WTC11 (cell line): ENCODE data around the gene RNF113B. TPM values are rescaled to one million over a fixed set of nuclear protein-coding genes. Genes with fewer than 3 reads are reported as not detected.

Source experiments
- ATAC-seq: fragments of 200-7000 bp; cut with Tn5 transposase; 2 replicates; pipeline ENCODE4 v1.10.0; 2021; ENCODE audit warnings: mild to moderate bottlenecking, moderate library complexity
- CTCF ChIA-PET: fragments of 300-600 bp; sonication (Branson Sonifier 250); formaldehyde crosslinking; loops from one replicate; lab custom pipeline; 2021; ENCODE audit warnings: antibody characterized with exemption; lab: Charles Lee
- POLR2A ChIA-PET: fragments of 350-600 bp; sonication (Branson Sonifier 250); formaldehyde crosslinking; loops from one replicate; lab custom pipeline; 2021; ENCODE audit warnings: antibody characterized with exemption; lab: Charles Lee
- DNase-seq: peaks from one replicate; pipeline ENCODE4 v3.0.0; 2021; ENCODE audit warnings: low spot score
- H3K27ac Mint-ChIP-seq: 2 replicates; pipeline ENCODE4 v1.8.0; 2021; ENCODE audit warnings: mixed read lengths
- H3K27me3 Mint-ChIP-seq: 2 replicates; pipeline ENCODE4 v1.8.0; 2021; ENCODE audit warnings: low read depth, mild to moderate bottlenecking, moderate library complexity, mixed read lengths
- H3K36me3 Mint-ChIP-seq: 2 replicates; pipeline ENCODE4 v1.8.0; 2021; ENCODE audit warnings: mixed read lengths
- H3K4me1 Mint-ChIP-seq: 2 replicates; pipeline ENCODE4 v1.8.0; 2022; ENCODE audit warnings: mixed read lengths
- H3K4me3 Mint-ChIP-seq: 2 replicates; pipeline ENCODE4 v1.8.0; 2021; ENCODE audit warnings: mild to moderate bottlenecking, moderate library complexity, mixed read lengths
- H3K9me3 Mint-ChIP-seq: 2 replicates; pipeline ENCODE4 v1.8.0; 2021; ENCODE audit warnings: mixed read lengths
- EMX1 ChIP-seq: fragments of 250-450 bp; sonication (Bioruptor Pico); IDR thresholded peaks from 2 replicates; pipeline ENCODE4 v1.8.0; 2021; ENCODE audit warnings: mild to moderate bottlenecking
- GABPB1 ChIP-seq: sonication (generic); formaldehyde crosslinking; IDR thresholded peaks from 2 replicates; pipeline ENCODE4 v1.8.1; 2023; ENCODE audit warnings: mild to moderate bottlenecking, missing genetic modification reagents
- JUN ChIP-seq: sonication (generic); formaldehyde crosslinking; IDR thresholded peaks from 2 replicates; pipeline ENCODE4 v1.8.0; 2023; ENCODE audit warnings: mild to moderate bottlenecking, missing genetic modification reagents
- MYBL2 ChIP-seq: sonication (generic); formaldehyde crosslinking; IDR thresholded peaks from 2 replicates; pipeline ENCODE4 v1.8.1; 2023; ENCODE audit warnings: mild to moderate bottlenecking, moderate library complexity, missing genetic modification reagents
- NFATC4 ChIP-seq: fragments of 250-450 bp; sonication (Bioruptor Pico); IDR thresholded peaks from 2 replicates; pipeline ENCODE4 v1.9.0; 2021; ENCODE audit warnings: mild to moderate bottlenecking
- NFYB ChIP-seq: sonication (generic); formaldehyde crosslinking; conservative IDR thresholded peaks from 2 replicates; pipeline ENCODE4 v1.8.0; 2022; ENCODE audit warnings: low read depth, missing genetic modification reagents
- NR1H2 ChIP-seq: sonication (generic); formaldehyde crosslinking; IDR thresholded peaks from 2 replicates; pipeline ENCODE4 v1.9.0; 2021; ENCODE audit warnings: mild to moderate bottlenecking, moderate library complexity, missing genetic modification reagents
- OVOL2 ChIP-seq: fragments of 250-450 bp; sonication (Bioruptor Pico); IDR thresholded peaks from 2 replicates; pipeline ENCODE4 v1.9.0; 2021; ENCODE audit warnings: mild to moderate bottlenecking, borderline replicate concordance
- RELA ChIP-seq: sonication (generic); formaldehyde crosslinking; IDR thresholded peaks from 2 replicates; pipeline ENCODE4 v1.8.1; 2022; ENCODE audit warnings: missing genetic modification reagents, mild to moderate bottlenecking, borderline replicate concordance
- ZBTB21 ChIP-seq: sonication (generic); formaldehyde crosslinking; IDR thresholded peaks from 2 replicates; pipeline ENCODE4 v1.8.1; 2023; ENCODE audit warnings: mild to moderate bottlenecking, missing genetic modification reagents, borderline replicate concordance
- total RNA-seq: library from RNA; stranded (reverse); gene quantifications from 3 replicates; pipeline ENCODE4 v1.2.3, GENCODE V29; 2021
- TF ChIP-seq, protein P1 (sequence below): sonication (generic); formaldehyde crosslinking; IDR thresholded peaks from 2 replicates; pipeline ENCODE4 v1.8.0; 2023; ENCODE audit warnings: missing genetic modification reagents
- TF ChIP-seq, protein P2 (sequence below): sonication (generic); formaldehyde crosslinking; IDR thresholded peaks from 2 replicates; pipeline ENCODE4 v1.8.1; 2023; ENCODE audit warnings: mild to moderate bottlenecking, missing genetic modification reagents, moderate library complexity
- TF ChIP-seq, protein P3 (sequence below): sonication (generic); formaldehyde crosslinking; IDR thresholded peaks from 2 replicates; pipeline ENCODE4 v1.8.1; 2022; ENCODE audit warnings: mild to moderate bottlenecking, moderate library complexity, missing genetic modification reagents
- TF ChIP-seq, protein P4 (sequence below): fragments of 250-450 bp; sonication (Bioruptor Pico); conservative IDR thresholded peaks from 2 replicates; pipeline ENCODE4 v1.9.0; 2021; ENCODE audit warnings: mild to moderate bottlenecking
- TF ChIP-seq, protein P5 (sequence below): sonication (generic); formaldehyde crosslinking; IDR thresholded peaks from 2 replicates; pipeline ENCODE4 v1.8.1; 2023; ENCODE audit warnings: mild to moderate bottlenecking, missing genetic modification reagents
- TF ChIP-seq, protein P6 (sequence below): sonication (generic); formaldehyde crosslinking; IDR thresholded peaks from 2 replicates; pipeline ENCODE4 v1.8.1; 2023; ENCODE audit warnings: mild to moderate bottlenecking, moderate library complexity, missing genetic modification reagents
- TF ChIP-seq, protein P7 (sequence below): sonication (generic); formaldehyde crosslinking; IDR thresholded peaks from 2 replicates; pipeline ENCODE4 v1.8.1; 2022; ENCODE audit warnings: low read depth, mild to moderate bottlenecking, moderate library complexity, missing genetic modification reagents, borderline replicate concordance
- TF ChIP-seq, protein P8 (sequence below): sonication (generic); formaldehyde crosslinking; IDR thresholded peaks from 2 replicates; pipeline ENCODE4 v1.8.0; 2022; ENCODE audit warnings: mild to moderate bottlenecking, missing genetic modification reagents
- TF ChIP-seq, protein P9 (sequence below): sonication (generic); formaldehyde crosslinking; IDR thresholded peaks from 2 replicates; pipeline ENCODE4 v1.8.1; 2023; ENCODE audit warnings: mild to moderate bottlenecking, missing genetic modification reagents, moderate library complexity

Gene RNF113B
- total RNA-seq, 1 experiment from 2014 or later: not detected

DNA sequence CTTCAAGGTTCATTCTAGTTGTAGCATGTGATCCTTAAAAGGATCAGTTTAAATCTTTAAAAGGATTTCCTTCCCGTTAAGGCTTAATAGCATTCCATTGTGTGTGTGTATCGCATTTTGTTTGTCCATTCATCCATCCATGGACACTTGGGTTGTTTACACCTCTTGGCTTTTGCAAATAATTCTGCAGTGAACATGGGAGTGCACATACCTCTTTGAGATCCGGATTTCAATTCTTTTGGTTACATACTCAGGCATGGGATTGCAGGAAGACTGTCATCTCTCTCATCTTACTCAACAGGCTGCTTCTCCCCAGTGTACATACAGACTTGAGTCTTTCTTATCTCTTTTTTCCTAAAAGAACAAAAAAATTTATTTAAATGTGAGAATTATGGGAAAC, 1.2 kb downstream of the RNF113B start:
- no peaks in the 10 kb centered on the region for H3K27me3 Mint-ChIP-seq

DNA sequence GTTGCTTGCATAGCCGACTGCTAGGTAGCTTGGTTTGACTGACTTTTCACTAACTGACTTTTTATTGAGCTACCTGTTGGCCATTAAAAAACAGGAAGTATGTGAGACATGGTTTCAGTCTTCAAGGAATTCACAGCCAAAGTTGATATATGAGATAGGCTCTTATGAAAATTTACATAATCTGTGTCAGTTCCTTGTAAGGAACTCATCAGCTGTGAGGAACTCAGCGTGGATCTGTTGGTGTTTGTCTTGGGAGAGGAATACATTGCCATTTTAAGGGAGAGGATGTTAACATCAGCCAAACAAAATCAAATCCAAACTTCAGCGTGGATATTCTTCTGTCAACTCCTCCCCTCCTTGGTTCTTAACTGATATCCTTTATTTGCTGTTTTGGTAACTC, 2.0 kb downstream of the RNF113B start:
- H3K4me1 Mint-ChIP-seq: peaks cover 64% of the 10 kb centered on the region
- H3K27ac Mint-ChIP-seq: peak overlapping the region; percentile 84
- H3K36me3 Mint-ChIP-seq: peaks cover 6% of the 10 kb centered on the region
- H3K4me3 Mint-ChIP-seq: no peak overlapping the region
- no peak for DNase-seq
- CTCF ChIA-PET: interaction anchor here (1.2 kb wide), 2 partner anchors 16 to 26 kb away, joined by 3 to 4 read pairs; no protein-coding TSS in a partner anchor
- no peak for ATAC-seq
- H3K27me3 Mint-ChIP-seq: no peaks in the 10 kb centered on the region
- POLR2A ChIA-PET: interaction anchor here (0.6 kb wide), 1 partner anchor 167 kb away, joined by 3 read pairs; no protein-coding TSS in a partner anchor
- peaks cover 5% of the 10 kb centered on the region; the same call in 1 of the 2 replicates for H3K9me3 Mint-ChIP-seq
- TF ChIP-seq NFATC4 (CRISPR knock-in tag): no peak
- TF ChIP-seq, protein P1, sequence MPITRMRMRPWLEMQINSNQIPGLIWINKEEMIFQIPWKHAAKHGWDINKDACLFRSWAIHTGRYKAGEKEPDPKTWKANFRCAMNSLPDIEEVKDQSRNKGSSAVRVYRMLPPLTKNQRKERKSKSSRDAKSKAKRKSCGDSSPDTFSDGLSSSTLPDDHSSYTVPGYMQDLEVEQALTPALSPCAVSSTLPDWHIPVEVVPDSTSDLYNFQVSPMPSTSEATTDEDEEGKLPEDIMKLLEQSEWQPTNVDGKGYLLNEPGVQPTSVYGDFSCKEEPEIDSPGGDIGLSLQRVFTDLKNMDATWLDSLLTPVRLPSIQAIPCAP (CRISPR knock-in tag): no peak
- TF ChIP-seq, protein P2, sequence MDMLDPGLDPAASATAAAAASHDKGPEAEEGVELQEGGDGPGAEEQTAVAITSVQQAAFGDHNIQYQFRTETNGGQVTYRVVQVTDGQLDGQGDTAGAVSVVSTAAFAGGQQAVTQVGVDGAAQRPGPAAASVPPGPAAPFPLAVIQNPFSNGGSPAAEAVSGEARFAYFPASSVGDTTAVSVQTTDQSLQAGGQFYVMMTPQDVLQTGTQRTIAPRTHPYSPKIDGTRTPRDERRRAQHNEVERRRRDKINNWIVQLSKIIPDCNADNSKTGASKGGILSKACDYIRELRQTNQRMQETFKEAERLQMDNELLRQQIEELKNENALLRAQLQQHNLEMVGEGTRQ (CRISPR knock-in tag): no peak
- TF ChIP-seq ZBTB21 (CRISPR knock-in tag): no peak
- TF ChIP-seq MYBL2 (CRISPR knock-in tag): no peak
- TF ChIP-seq, protein P3, sequence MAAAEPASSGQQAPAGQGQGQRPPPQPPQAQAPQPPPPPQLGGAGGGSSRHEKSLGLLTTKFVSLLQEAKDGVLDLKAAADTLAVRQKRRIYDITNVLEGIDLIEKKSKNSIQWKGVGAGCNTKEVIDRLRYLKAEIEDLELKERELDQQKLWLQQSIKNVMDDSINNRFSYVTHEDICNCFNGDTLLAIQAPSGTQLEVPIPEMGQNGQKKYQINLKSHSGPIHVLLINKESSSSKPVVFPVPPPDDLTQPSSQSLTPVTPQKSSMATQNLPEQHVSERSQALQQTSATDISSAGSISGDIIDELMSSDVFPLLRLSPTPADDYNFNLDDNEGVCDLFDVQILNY: no peak
- TF ChIP-seq RELA (CRISPR knock-in tag): no peak
- TF ChIP-seq GABPB1: no peak
- no peak for TF ChIP-seq EMX1 (CRISPR knock-in tag)
- TF ChIP-seq, protein P4, sequence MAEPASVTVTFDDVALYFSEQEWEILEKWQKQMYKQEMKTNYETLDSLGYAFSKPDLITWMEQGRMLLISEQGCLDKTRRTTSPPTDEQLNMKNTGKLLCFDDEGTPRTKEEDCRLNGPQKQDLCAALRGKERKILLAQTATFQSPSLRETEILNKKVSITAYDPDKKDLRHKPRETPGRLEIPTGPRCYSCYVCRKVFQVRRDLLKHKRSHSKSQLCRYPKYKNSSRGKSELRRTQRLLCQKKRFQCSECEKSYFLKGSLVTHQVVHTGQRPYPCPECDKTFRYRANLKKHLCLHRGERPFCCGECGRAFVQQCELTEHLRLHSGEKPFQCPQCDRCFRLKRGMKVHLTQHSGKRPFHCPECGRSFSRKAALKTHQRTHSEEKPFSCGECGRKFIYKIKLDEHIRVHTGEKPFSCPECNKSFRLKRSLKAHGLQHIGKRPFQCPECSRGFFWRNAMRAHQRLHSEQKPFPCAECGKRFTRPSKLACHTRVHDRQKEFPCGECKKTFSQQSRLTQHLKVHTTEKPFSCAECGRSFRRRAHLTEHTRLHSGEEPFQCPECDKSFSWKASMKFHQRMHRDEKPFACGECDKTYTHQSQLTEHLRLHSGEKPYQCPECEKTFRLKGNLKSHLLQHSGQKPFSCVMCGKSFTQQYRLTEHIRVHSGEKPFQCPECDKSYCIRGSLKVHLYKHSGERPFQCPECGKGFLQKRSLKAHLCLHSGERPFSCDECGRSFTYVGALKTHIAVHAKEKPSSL (CRISPR knock-in tag): no peak
- TF ChIP-seq NR1H2 (CRISPR knock-in tag): no peak

More for the DNA sequence above, 1.2 kb downstream of the RNF113B start:
- ChIA-PET POLR2A (no interaction called here), CTCF (interaction anchor here (1.2 kb wide), 1 partner anchor 25 kb away, joined by 4 read pairs; no protein-coding TSS in a partner anchor)
- Mint-ChIP-seq H3K9me3 (peaks cover 5% of the 10 kb centered on the region; the same call in 1 of the 2 replicates), H3K27ac (peak overlapping the region; percentile 54), H3K4me1 (peaks cover 69% of the 10 kb centered on the region), H3K36me3 (peaks cover 6% of the 10 kb centered on the region), H3K4me3 (no peak overlapping the region)
- ATAC-seq (no peak), DNase-seq (no peak)
- TF ChIP-seq, protein P1 (CRISPR knock-in tag): no peak
- no peak for TF ChIP-seq MYBL2 (CRISPR knock-in tag)
- TF ChIP-seq, protein P5, sequence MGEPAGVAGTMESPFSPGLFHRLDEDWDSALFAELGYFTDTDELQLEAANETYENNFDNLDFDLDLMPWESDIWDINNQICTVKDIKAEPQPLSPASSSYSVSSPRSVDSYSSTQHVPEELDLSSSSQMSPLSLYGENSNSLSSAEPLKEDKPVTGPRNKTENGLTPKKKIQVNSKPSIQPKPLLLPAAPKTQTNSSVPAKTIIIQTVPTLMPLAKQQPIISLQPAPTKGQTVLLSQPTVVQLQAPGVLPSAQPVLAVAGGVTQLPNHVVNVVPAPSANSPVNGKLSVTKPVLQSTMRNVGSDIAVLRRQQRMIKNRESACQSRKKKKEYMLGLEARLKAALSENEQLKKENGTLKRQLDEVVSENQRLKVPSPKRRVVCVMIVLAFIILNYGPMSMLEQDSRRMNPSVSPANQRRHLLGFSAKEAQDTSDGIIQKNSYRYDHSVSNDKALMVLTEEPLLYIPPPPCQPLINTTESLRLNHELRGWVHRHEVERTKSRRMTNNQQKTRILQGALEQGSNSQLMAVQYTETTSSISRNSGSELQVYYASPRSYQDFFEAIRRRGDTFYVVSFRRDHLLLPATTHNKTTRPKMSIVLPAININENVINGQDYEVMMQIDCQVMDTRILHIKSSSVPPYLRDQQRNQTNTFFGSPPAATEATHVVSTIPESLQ (CRISPR knock-in tag): no peak
- TF ChIP-seq, protein P6, sequence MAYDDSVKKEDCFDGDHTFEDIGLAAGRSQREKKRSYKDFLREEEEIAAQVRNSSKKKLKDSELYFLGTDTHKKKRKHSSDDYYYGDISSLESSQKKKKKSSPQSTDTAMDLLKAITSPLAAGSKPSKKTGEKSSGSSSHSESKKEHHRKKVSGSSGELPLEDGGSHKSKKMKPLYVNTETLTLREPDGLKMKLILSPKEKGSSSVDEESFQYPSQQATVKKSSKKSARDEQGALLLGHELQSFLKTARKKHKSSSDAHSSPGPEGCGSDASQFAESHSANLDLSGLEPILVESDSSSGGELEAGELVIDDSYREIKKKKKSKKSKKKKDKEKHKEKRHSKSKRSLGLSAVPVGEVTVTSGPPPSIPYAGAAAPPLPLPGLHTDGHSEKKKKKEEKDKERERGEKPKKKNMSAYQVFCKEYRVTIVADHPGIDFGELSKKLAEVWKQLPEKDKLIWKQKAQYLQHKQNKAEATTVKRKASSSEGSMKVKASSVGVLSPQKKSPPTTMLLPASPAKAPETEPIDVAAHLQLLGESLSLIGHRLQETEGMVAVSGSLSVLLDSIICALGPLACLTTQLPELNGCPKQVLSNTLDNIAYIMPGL (CRISPR knock-in tag): no peak
- TF ChIP-seq, protein P7, sequence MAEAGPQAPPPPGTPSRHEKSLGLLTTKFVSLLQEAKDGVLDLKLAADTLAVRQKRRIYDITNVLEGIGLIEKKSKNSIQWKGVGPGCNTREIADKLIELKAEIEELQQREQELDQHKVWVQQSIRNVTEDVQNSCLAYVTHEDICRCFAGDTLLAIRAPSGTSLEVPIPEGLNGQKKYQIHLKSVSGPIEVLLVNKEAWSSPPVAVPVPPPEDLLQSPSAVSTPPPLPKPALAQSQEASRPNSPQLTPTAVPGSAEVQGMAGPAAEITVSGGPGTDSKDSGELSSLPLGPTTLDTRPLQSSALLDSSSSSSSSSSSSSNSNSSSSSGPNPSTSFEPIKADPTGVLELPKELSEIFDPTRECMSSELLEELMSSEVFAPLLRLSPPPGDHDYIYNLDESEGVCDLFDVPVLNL (CRISPR knock-in tag): no peak
- TF ChIP-seq, protein P8, sequence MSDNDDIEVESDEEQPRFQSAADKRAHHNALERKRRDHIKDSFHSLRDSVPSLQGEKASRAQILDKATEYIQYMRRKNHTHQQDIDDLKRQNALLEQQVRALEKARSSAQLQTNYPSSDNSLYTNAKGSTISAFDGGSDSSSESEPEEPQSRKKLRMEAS (CRISPR knock-in tag): no peak
- TF ChIP-seq OVOL2 (CRISPR knock-in tag): no peak
- TF ChIP-seq, protein P9, sequence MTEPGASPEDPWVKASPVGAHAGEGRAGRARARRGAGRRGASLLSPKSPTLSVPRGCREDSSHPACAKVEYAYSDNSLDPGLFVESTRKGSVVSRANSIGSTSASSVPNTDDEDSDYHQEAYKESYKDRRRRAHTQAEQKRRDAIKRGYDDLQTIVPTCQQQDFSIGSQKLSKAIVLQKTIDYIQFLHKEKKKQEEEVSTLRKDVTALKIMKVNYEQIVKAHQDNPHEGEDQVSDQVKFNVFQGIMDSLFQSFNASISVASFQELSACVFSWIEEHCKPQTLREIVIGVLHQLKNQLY (CRISPR knock-in tag): no peak
- TF ChIP-seq RELA (CRISPR knock-in tag): no peak
- TF ChIP-seq NFYB: no peak
- no peak for TF ChIP-seq GABPB1
- TF ChIP-seq ZBTB21 (CRISPR knock-in tag): no peak
- no peak for TF ChIP-seq JUN (CRISPR knock-in tag)
